Astrocyte (in vitro differentiated cells and primary cell): ENCODE data around the gene CSF1R. TPM values are rescaled to one million over a fixed set of nuclear protein-coding genes. Genes with fewer than 3 reads are reported as not detected.

Experiments
- DNase-seq: peaks from one replicate; pipeline ENCODE4 v3.0.0-alpha.2; 2010; ENCODE audit warnings: low read depth
- FAIRE-seq: peaks from 2 replicates; lab custom pipeline; 2011; peaks lifted over from hg19 to GRCh38; lab: Jason Lieb, UNC
- H2AFZ ChIP-seq: 2 replicates; pipeline ENCODE4 v1.6.0; 2012; ENCODE audit warnings: low read depth, low read length, inconsistent platforms
- H3K27ac ChIP-seq: 2 replicates; pipeline ENCODE4 v1.5.1; 2011; ENCODE audit warnings: low read depth, low read length, inconsistent platforms
- H3K27me3 ChIP-seq: 2 replicates; pipeline ENCODE4 v1.6.0; 2011; ENCODE audit warnings: low read length, inconsistent platforms; ENCODE audit not compliant: insufficient read depth
- H3K36me3 ChIP-seq: 2 replicates; pipeline ENCODE4 v1.5.1; 2011; ENCODE audit warnings: low read length, inconsistent platforms; ENCODE audit not compliant: insufficient read depth
- H3K4me1 ChIP-seq: 2 replicates; pipeline ENCODE4 v1.5.1; 2011; ENCODE audit warnings: low read length, inconsistent platforms; ENCODE audit not compliant: insufficient read depth
- H3K4me2 ChIP-seq: 2 replicates; pipeline ENCODE4 v1.6.0; 2012; ENCODE audit warnings: low read length, inconsistent platforms
- H3K4me3 ChIP-seq: 2 replicates; pipeline ENCODE4 v1.5.1; 2011; ENCODE audit warnings: low read depth, mild to moderate bottlenecking, low read length, inconsistent platforms; ENCODE audit not compliant: insufficient read depth
- H3K79me2 ChIP-seq: 2 replicates; pipeline ENCODE4 v1.6.0; 2012; ENCODE audit warnings: mild to moderate bottlenecking, low read length, inconsistent platforms; ENCODE audit not compliant: insufficient read depth
- H3K9ac ChIP-seq: 2 replicates; pipeline ENCODE4 v1.6.0; 2012; ENCODE audit warnings: mild to moderate bottlenecking, low read length, inconsistent platforms
- H3K9me3 ChIP-seq: 2 replicates; pipeline ENCODE4 v1.5.1; 2012; ENCODE audit warnings: low read depth, mild to moderate bottlenecking, low read length, inconsistent platforms; ENCODE audit not compliant: insufficient read depth
- H4K20me1 ChIP-seq: 2 replicates; pipeline ENCODE4 v1.6.0; 2012; ENCODE audit warnings: low read length, inconsistent platforms; ENCODE audit not compliant: insufficient read depth
- H3K27ac Mint-ChIP-seq: one replicate; pipeline ENCODE4 v1.8.0; 2021; ENCODE audit warnings: mild to moderate bottlenecking, mixed read lengths; ENCODE audit not compliant: unreplicated experiment
- H3K27me3 Mint-ChIP-seq: one replicate; pipeline ENCODE4 v1.8.0; 2021; ENCODE audit warnings: low read depth, mixed read lengths; ENCODE audit not compliant: unreplicated experiment
- H3K36me3 Mint-ChIP-seq: one replicate; pipeline ENCODE4 v1.8.0; 2021; ENCODE audit warnings: low read depth, mixed read lengths; ENCODE audit not compliant: unreplicated experiment
- H3K4me1 Mint-ChIP-seq: one replicate; pipeline ENCODE4 v1.8.0; 2021; ENCODE audit warnings: low read depth, mixed read lengths; ENCODE audit not compliant: unreplicated experiment
- H3K4me3 Mint-ChIP-seq: one replicate; pipeline ENCODE4 v1.8.0; 2021; ENCODE audit warnings: mild to moderate bottlenecking, moderate library complexity, mixed read lengths; ENCODE audit not compliant: unreplicated experiment
- H3K9me3 Mint-ChIP-seq: one replicate; pipeline ENCODE4 v1.8.0; 2021; ENCODE audit warnings: mild to moderate bottlenecking, mixed read lengths; ENCODE audit not compliant: unreplicated experiment
- EZH2 ChIP-seq: IDR thresholded peaks from 2 replicates; pipeline ENCODE4 v1.6.1; 2012; ENCODE audit warnings: mild to moderate bottlenecking, low read length, inconsistent platforms; ENCODE audit not compliant: insufficient read depth
- total RNA-seq: library from RNA; stranded (reverse); gene quantifications from 2 replicates; pipeline ENCODE4 v1.2.1, GENCODE V29; 2021
- TF ChIP-seq, protein P1 (sequence below): IDR thresholded peaks from 2 replicates; pipeline ENCODE4 v1.5.1; 2011; ENCODE audit warnings: low read depth, mild to moderate bottlenecking, inconsistent platforms, low read length, moderate library complexity; ENCODE audit not compliant: insufficient read depth

Gene CSF1R
- total RNA-seq, 1 donor from 2014 or later: 1.4 TPM

DNA sequence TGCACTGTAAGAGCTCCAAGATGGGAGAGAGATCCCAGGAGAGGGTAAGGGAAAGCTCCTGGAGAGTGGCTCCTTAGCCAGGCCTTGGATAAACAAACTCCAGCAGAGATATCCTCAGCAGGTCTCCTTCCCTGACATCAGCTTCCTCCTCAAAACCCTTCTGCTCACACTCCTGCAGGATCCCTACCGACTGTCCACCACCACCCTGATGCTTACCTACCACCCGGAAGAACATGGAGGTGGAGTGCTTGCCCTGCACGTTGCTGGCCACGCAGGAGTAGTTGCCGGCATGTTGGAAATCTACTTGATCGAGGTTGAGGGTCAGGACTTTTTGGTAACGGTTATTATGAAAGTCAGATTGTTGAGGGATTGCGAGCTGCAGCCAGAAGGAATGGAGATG lies 9.3 kb downstream of the CSF1R start:
- Mint-ChIP-seq H3K27me3 (peaks cover 35% of the 10 kb centered on the region), H3K4me3 (no peak overlapping the region), H3K4me1 (peaks cover 2% of the 10 kb centered on the region), H3K9me3 (peaks cover 8% of the 10 kb centered on the region), H3K27ac (no peak overlapping the region), H3K36me3 (peaks cover 6% of the 10 kb centered on the region)
- no peak overlapping the region for H3K27ac ChIP-seq
- H3K79me2 ChIP-seq: no peaks in the 10 kb centered on the region
- H3K27me3 ChIP-seq: no peaks in the 10 kb centered on the region
- TF ChIP-seq, protein P1, sequence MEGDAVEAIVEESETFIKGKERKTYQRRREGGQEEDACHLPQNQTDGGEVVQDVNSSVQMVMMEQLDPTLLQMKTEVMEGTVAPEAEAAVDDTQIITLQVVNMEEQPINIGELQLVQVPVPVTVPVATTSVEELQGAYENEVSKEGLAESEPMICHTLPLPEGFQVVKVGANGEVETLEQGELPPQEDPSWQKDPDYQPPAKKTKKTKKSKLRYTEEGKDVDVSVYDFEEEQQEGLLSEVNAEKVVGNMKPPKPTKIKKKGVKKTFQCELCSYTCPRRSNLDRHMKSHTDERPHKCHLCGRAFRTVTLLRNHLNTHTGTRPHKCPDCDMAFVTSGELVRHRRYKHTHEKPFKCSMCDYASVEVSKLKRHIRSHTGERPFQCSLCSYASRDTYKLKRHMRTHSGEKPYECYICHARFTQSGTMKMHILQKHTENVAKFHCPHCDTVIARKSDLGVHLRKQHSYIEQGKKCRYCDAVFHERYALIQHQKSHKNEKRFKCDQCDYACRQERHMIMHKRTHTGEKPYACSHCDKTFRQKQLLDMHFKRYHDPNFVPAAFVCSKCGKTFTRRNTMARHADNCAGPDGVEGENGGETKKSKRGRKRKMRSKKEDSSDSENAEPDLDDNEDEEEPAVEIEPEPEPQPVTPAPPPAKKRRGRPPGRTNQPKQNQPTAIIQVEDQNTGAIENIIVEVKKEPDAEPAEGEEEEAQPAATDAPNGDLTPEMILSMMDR: no peak
- TF ChIP-seq EZH2: no peak
- H3K4me2 ChIP-seq: no peak overlapping the region
- FAIRE-seq (no peak), DNase-seq (no peak)
- H2AFZ ChIP-seq: no peak overlapping the region
- H3K36me3 ChIP-seq: no peaks in the 10 kb centered on the region
- peaks cover 8% of the 10 kb centered on the region for H3K9me3 ChIP-seq
- peaks cover 5% of the 10 kb centered on the region for H3K4me1 ChIP-seq
- no peaks in the 10 kb centered on the region for H4K20me1 ChIP-seq
- H3K9ac ChIP-seq: no peak overlapping the region
- H3K4me3 ChIP-seq: no peak overlapping the region

DNA sequence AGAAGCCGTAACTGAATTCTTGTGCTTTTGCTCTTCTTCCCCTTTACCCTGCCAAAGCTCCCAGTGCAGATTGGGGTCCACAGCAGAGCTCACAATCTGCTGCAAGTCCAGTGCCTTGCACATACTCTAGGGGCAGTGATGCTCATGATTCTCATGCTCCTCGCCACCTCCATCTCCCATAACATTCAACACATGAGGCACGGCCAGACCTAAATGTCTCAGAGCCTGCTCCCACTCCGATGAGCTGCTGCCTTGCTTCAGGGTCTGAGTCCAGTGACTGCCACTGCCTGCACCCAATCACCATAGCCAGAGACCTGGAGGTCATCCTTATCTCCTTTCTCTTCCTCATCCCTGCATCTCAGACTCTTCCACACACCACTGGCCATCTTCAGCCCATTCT lies 10.5 kb downstream of the CSF1R start:
- Histone ChIP-seq H3K36me3 (no peaks in the 10 kb centered on the region), H3K27me3 (no peaks in the 10 kb centered on the region), H2AFZ (no peak overlapping the region), H3K4me2 (no peak overlapping the region), H3K27ac (no peak overlapping the region), H3K9ac (no peak overlapping the region), H3K4me3 (no peak overlapping the region), H3K4me1 (no peaks in the 10 kb centered on the region), H3K79me2 (no peaks in the 10 kb centered on the region), H4K20me1 (no peaks in the 10 kb centered on the region), H3K9me3 (peaks cover 8% of the 10 kb centered on the region)
- no peak overlapping the region for H3K27ac Mint-ChIP-seq
- DNase-seq (no peak), FAIRE-seq (no peak)
- TF ChIP-seq EZH2: no peak
- TF ChIP-seq, protein P1: no peak
- H3K4me1 Mint-ChIP-seq: peaks cover 2% of the 10 kb centered on the region
- H3K9me3 Mint-ChIP-seq: peaks cover 8% of the 10 kb centered on the region
- no peak overlapping the region for H3K4me3 Mint-ChIP-seq
- H3K27me3 Mint-ChIP-seq: peaks cover 31% of the 10 kb centered on the region
- H3K36me3 Mint-ChIP-seq: peaks cover 6% of the 10 kb centered on the region

DNA sequence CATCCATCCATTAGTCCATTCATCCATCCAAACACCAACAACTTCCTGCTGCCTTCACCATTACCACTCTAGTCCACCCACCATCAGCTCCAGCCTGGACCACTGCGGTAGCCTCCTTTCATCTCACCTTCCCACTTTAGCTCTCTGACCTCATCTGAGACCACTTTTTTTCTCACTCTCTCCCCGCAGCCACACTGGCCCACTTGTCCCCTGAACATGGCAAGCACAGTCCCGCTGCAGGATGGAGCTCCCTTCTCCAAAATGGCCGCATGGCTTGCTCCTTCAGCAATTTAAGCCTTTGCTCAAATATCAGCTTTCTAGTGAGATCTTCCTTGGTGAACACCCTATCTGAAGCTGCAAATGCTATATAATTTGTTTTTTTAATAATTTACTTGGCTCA lies 11.1 kb downstream of the CSF1R start:
- no peak overlapping the region for H3K27ac ChIP-seq
- DNase-seq (no peak), FAIRE-seq (no peak)
- no peak overlapping the region for H3K27ac Mint-ChIP-seq
- peaks cover 2% of the 10 kb centered on the region for H3K4me1 Mint-ChIP-seq
- H4K20me1 ChIP-seq: no peaks in the 10 kb centered on the region
- H3K9me3 Mint-ChIP-seq: peaks cover 8% of the 10 kb centered on the region
- H3K27me3 ChIP-seq: no peaks in the 10 kb centered on the region
- H3K9ac ChIP-seq: no peak overlapping the region
- no peaks in the 10 kb centered on the region for H3K4me1 ChIP-seq
- peaks cover 25% of the 10 kb centered on the region for H3K27me3 Mint-ChIP-seq
- H3K36me3 ChIP-seq: no peaks in the 10 kb centered on the region
- no peak overlapping the region for H3K4me3 ChIP-seq
- no peaks in the 10 kb centered on the region for H3K79me2 ChIP-seq
- no peak overlapping the region for H3K4me3 Mint-ChIP-seq
- TF ChIP-seq EZH2: no peak
- TF ChIP-seq, protein P1: no peak
- H3K9me3 ChIP-seq: peaks cover 8% of the 10 kb centered on the region
- no peak overlapping the region for H2AFZ ChIP-seq
- H3K4me2 ChIP-seq: no peak overlapping the region
- peaks cover 6% of the 10 kb centered on the region for H3K36me3 Mint-ChIP-seq
